ENCODE results near the gene ZBTB43.

- TF ChIP-seq CTCF (IDR thresholded peaks at IDR 0.05): no peak
- TF ChIP-seq POLR2A (IDR thresholded peaks at IDR 0.05): no peak
- no peak for TF ChIP-seq EP300 (IDR thresholded peaks at IDR 0.05)
Observed at GRCh38 chr9:126778141-126778540, 26.7 kb upstream of the ZBTB43 start.
